Neural cell (in vitro differentiated cells): ENCODE data around the gene RAB3D. TPM values are rescaled to one million over a fixed set of nuclear protein-coding genes. Genes with fewer than 3 reads are reported as not detected.

Experiments used
- H2AFZ ChIP-seq: fragments of 200-600, 300-800 bp; sonication (generic), shearing (Covaris generic); 2 replicates; pipeline ENCODE4 v1.6.0; 2014; ENCODE audit warnings: low read depth, mild to moderate bottlenecking, antibody characterized with exemption, low read length, moderate library complexity
- H3F3A ChIP-seq: fragments of 200-600 bp; shearing (Covaris generic); 2 replicates; pipeline ENCODE4 v1.6.1; 2016; ENCODE audit warnings: mild to moderate bottlenecking, moderate library complexity, mixed read lengths, antibody characterized with exemption, low read length; ENCODE audit not compliant: insufficient read depth, poor library complexity, severe bottlenecking
- H3K27ac ChIP-seq: fragments of 200-600, 300-800 bp; sonication (generic), shearing (Covaris generic); 2 replicates; pipeline ENCODE4 v1.5.1; 2014; ENCODE audit warnings: mild to moderate bottlenecking, low read length, moderate library complexity
- H3K27me3 ChIP-seq: fragments of 300-800, 200-600 bp; sonication (generic), shearing (Covaris generic); 2 replicates; pipeline ENCODE4 v1.6.0; 2014; ENCODE audit warnings: mild to moderate bottlenecking, low read depth, low read length, moderate library complexity; ENCODE audit not compliant: insufficient read depth
- H3K36me3 ChIP-seq: fragments of 300-800, 200-600 bp; sonication (generic), shearing (Covaris generic); 2 replicates; pipeline ENCODE4 v1.5.1; 2014; ENCODE audit warnings: mild to moderate bottlenecking, antibody characterized with exemption, low read length, moderate library complexity; ENCODE audit not compliant: insufficient read depth
- H3K4me2 ChIP-seq: fragments of 300-800, 200-600 bp; sonication (generic), shearing (Covaris generic); 2 replicates; pipeline ENCODE4 v1.6.0; 2014; ENCODE audit warnings: mild to moderate bottlenecking, low read length
- H3K4me3 ChIP-seq: fragments of 300-800, 200-600 bp; sonication (generic), shearing (Covaris generic); 2 replicates; pipeline ENCODE4 v1.5.1; 2014; ENCODE audit warnings: mild to moderate bottlenecking, low read length, moderate library complexity
- H3K79me2 ChIP-seq: fragments of 200-600 bp; shearing (Covaris generic); replicated peaks from 2 replicates; pipeline ENCODE4 v1.6.0; 2014; ENCODE audit warnings: mild to moderate bottlenecking, low read length, moderate library complexity; ENCODE audit not compliant: insufficient read depth
- H3K9ac ChIP-seq: fragments of 300-800, 200-600 bp; sonication (generic), shearing (Covaris generic); 2 replicates; pipeline ENCODE4 v1.6.1; 2016; ENCODE audit warnings: mild to moderate bottlenecking, low read length, mixed read lengths
- H3K9me2 ChIP-seq: fragments of 200-600 bp; shearing (Covaris generic); 2 replicates; pipeline ENCODE4 v1.6.1; 2016; ENCODE audit warnings: mild to moderate bottlenecking, low read length, mixed read lengths; ENCODE audit not compliant: insufficient read depth
- H3K9me3 ChIP-seq: fragments of 200-600, 300-800 bp; sonication (generic), shearing (Covaris generic); 2 replicates; pipeline ENCODE4 v1.6.1; 2016; ENCODE audit warnings: mild to moderate bottlenecking, mixed run types, low read length, moderate library complexity, mixed read lengths
- H4K20me1 ChIP-seq: fragments of 200-600 bp; shearing (Covaris generic); 2 replicates; pipeline ENCODE4 v1.6.1; 2016; ENCODE audit warnings: mild to moderate bottlenecking, mixed run types; ENCODE audit not compliant: insufficient read depth
- CTCF ChIP-seq: fragments of 450-650 bp; IDR thresholded peaks from 2 replicates; pipeline ENCODE4 v1.5.1; 2014; ENCODE audit warnings: antibody characterized with exemption, mild to moderate bottlenecking, moderate library complexity; ENCODE audit not compliant: poor library complexity, severe bottlenecking
- EP300 ChIP-seq: fragments of 450-650 bp; conservative IDR thresholded peaks from 2 replicates; pipeline ENCODE4 v1.6.1; 2014; ENCODE audit warnings: antibody characterized with exemption, mild to moderate bottlenecking, moderate library complexity; ENCODE audit not compliant: poor library complexity, severe bottlenecking
- EZH2 ChIP-seq: fragments of 200-600, 300-800 bp; shearing (Covaris generic), sonication (generic); IDR thresholded peaks from 2 replicates; pipeline ENCODE4 v1.6.1; 2014; ENCODE audit warnings: antibody characterized with exemption, low read length, borderline replicate concordance, mild to moderate bottlenecking; ENCODE audit not compliant: insufficient read depth, poor library complexity, severe bottlenecking
- MXI1 ChIP-seq: fragments of 450-650 bp; conservative IDR thresholded peaks from 2 replicates; pipeline ENCODE4 v1.6.1; 2014; ENCODE audit warnings: antibody characterized with exemption, mild to moderate bottlenecking; ENCODE audit not compliant: poor library complexity, severe bottlenecking
- POLR2AphosphoS5 ChIP-seq: IDR thresholded peaks from 2 replicates; pipeline ENCODE4 v1.6.1; 2012
- RAD21 ChIP-seq: fragments of 450-650 bp; conservative IDR thresholded peaks from 2 replicates; pipeline ENCODE4 v1.6.1; 2014; ENCODE audit warnings: antibody characterized with exemption, mild to moderate bottlenecking, moderate library complexity
- REST ChIP-seq: IDR thresholded peaks from 2 replicates; pipeline ENCODE4 v1.6.1; 2012; ENCODE audit warnings: borderline replicate concordance
- SMC3 ChIP-seq: fragments of 450-650 bp; conservative IDR thresholded peaks from 2 replicates; pipeline ENCODE4 v1.6.1; 2014; ENCODE audit warnings: antibody characterized with exemption, mild to moderate bottlenecking, moderate library complexity; ENCODE audit not compliant: poor library complexity
- TAF1 ChIP-seq: IDR thresholded peaks from 2 replicates; pipeline ENCODE4 v1.6.1; 2012; ENCODE audit warnings: low read depth
- polyA plus RNA-seq: library from polyadenylated mRNA; depleted of rRNA; stranded (reverse); fragments of >200 nt; gene quantifications from 2 replicates; pipeline ENCODE4 v1.2.3, GENCODE V29; 2014

Gene RAB3D
- polyA plus RNA-seq, 1 donor from 2014 or later = 19.3 TPM

GRCh38 chr19:11296264-11296663 is 43.2 kb downstream of the RAB3D start:
- no peaks in the 10 kb centered on the region for H3K27me3 ChIP-seq
- no peaks in the 10 kb centered on the region for H3F3A ChIP-seq
- H3K4me2 ChIP-seq = no peak overlapping the region
- no peak overlapping the region for H2AFZ ChIP-seq
- H3K36me3 ChIP-seq = no peaks in the 10 kb centered on the region
- no peaks in the 10 kb centered on the region for H4K20me1 ChIP-seq
- TF ChIP-seq TAF1 (no peak), CTCF (no peak), POLR2AphosphoS5 (no peak)
- no peaks in the 10 kb centered on the region for H3K79me2 ChIP-seq
- no peak overlapping the region for H3K4me3 ChIP-seq
- no peak overlapping the region for H3K9ac ChIP-seq
- H3K27ac ChIP-seq = no peak overlapping the region
- H3K9me3 ChIP-seq = no peaks in the 10 kb centered on the region
- no peaks in the 10 kb centered on the region for H3K9me2 ChIP-seq

GRCh38 chr19:11295665-11296245 is 43.7 kb downstream of the RAB3D start, which contains the start of gene TSPAN16:
TSS of gene TSPAN16 (plus strand) at chr19:11296160. CDS start at chr19:11296298, 138 bp downstream.
- Histone ChIP-seq H3K4me2 (no peak within 1 kb of the TSS), H2AFZ (no peak within 1 kb of the TSS), H3K27me3 (no peaks in the 10 kb centered on the region), H3K4me3 (no peak within 1 kb of the TSS), H3K9me3 (no peaks in the 10 kb centered on the region), H3K27ac (no peak within 1 kb of the TSS), H3K36me3 (no peaks in the 10 kb centered on the region), H3F3A (no peaks in the 10 kb centered on the region), H3K9ac (no peak within 1 kb of the TSS), H3K9me2 (no peaks in the 10 kb centered on the region), H4K20me1 (no peaks in the 10 kb centered on the region), H3K79me2 (no peaks in the 10 kb centered on the region)
- TF ChIP-seq MXI1 (no peak), EZH2 (no peak), CTCF (no peak), POLR2AphosphoS5 (no peak), SMC3 (no peak), TAF1 (no peak), EP300 (no peak), REST (no peak), RAD21 (no peak)
